Measurements from ENCODE around the gene CST3. TPM values are rescaled to one million over a fixed set of nuclear protein-coding genes. Genes with fewer than 3 reads are reported as not detected.

Gene CST3
- total and polyA plus RNA-seq, 2 of the 8 experiments (the other 6 are each of a cell fraction or from before 2014, with no cell fraction given) = 53.2 to 184 TPM

GRCh38 chr20:23658336-23658735 is 20.6 kb upstream of the CST3 start:
- H3K79me1 ChIP-seq (ENCODE audit: low read depth, low read length) = no peaks in the 10 kb centered on the region
- H3K23me2 ChIP-seq (ENCODE audit: low read depth, low read length) = peaks cover 5% of the 10 kb centered on the region
- no peak overlapping the region for H3K14ac ChIP-seq (ENCODE audit: insufficient read length)
- DNase-seq (ENCODE audit: low read depth in 1 of 2, low spot score in 2 of 2) = no peak
- no peaks in the 10 kb centered on the region; a peak in 1 of 7 replicates for H3K27me3 ChIP-seq (replicated peaks in 1 of 4; ENCODE audit: control insufficient read depth in 3 of 4, extremely low read depth in 1 of 4, insufficient read depth in 3 of 4, low read length in 3 of 4)
- 0 out of 2 replicates have a peak overlapping the region, but pooled peaks have one; percentile 40 for H2BK15ac ChIP-seq (ENCODE audit: low read length)
- no peak overlapping the region for H2AFZ ChIP-seq (ENCODE audit: low read length)
- H3K4me2 ChIP-seq (ENCODE audit: insufficient read depth in 1 of 2, low read depth in 2 of 2, low read length in 2 of 2) = no peak overlapping the region
- ChIA-PET CTCF (ENCODE audit: partially characterized antibody) (interaction anchor here (0.7 to 1.9 kb wide), 4 partner anchors 10 to 216 kb away, joined by 3 to 8 read pairs (median 3); no protein-coding TSS in a partner anchor), POLR2A (ENCODE audit: partially characterized antibody) (no interaction called here)
- no peak overlapping the region for H2AK5ac ChIP-seq (ENCODE audit: low read depth, low read length)
- H2BK20ac ChIP-seq (ENCODE audit: low read length) = no peak overlapping the region
- H3K18ac ChIP-seq (ENCODE audit: extremely low read depth, low read length) = no peak overlapping the region
- H4K8ac ChIP-seq (ENCODE audit: extremely low read depth, insufficient read depth, low read length) = no peak overlapping the region
- H3K23ac ChIP-seq (ENCODE audit: insufficient read length) = no peak overlapping the region
- no peak overlapping the region for H2BK5ac ChIP-seq (ENCODE audit: low read depth, low read length)
- no peaks in the 10 kb centered on the region for H3K36me3 ChIP-seq (ENCODE audit: control insufficient read depth in 2 of 4, insufficient read depth in 4 of 4, low read length in 3 of 4)
- H3K79me2 ChIP-seq (ENCODE audit: control insufficient read depth in 1 of 2, insufficient read depth in 2 of 2, low read length in 2 of 2) = no peaks in the 10 kb centered on the region
- H3K4me3 ChIP-seq (ENCODE audit: extremely low read depth in 1 of 4, insufficient read depth in 2 of 4, low read depth in 3 of 4, low read length in 4 of 4) = no peak overlapping the region
- H3K27ac ChIP-seq (ENCODE audit: low read depth, low read length) = no peak overlapping the region
- H3K9me3 ChIP-seq (ENCODE audit: insufficient read depth in 2 of 2, low read depth in 1 of 2, low read length in 1 of 2) = no peaks in the 10 kb centered on the region
- no peak overlapping the region; a peak in 1 of 7 replicates for H3K9ac ChIP-seq (replicated peaks in 1 of 4; ENCODE audit: extremely low read depth in 1 of 4, low read depth in 3 of 4, low read length in 3 of 4)
- H2BK120ac ChIP-seq (replicated peaks; ENCODE audit: low read depth, low read length) = no peak overlapping the region
- no peak overlapping the region for H3K56ac ChIP-seq (replicated peaks; ENCODE audit: insufficient read length, low read depth, low read length)
- no peak overlapping the region for H4K5ac ChIP-seq (ENCODE audit: insufficient read length, low read depth, low read length)
- H3K4me1 ChIP-seq (replicated peaks in 1 of 4; ENCODE audit: control insufficient read depth in 3 of 4, insufficient read depth in 4 of 4, low read length in 3 of 4) = peaks cover 0 to 5% (median 0%) of the 10 kb centered on the region in 4 experiments; a peak in 2 of 7 replicates
- no peak for TF ChIP-seq CBX8 (IDR thresholded peaks at IDR 0.05; ENCODE audit: borderline replicate concordance, low read depth, low read length)
- no peak for TF ChIP-seq ATF3 (IDR thresholded peaks at IDR 0.05; ENCODE audit: insufficient read depth, low read depth, low read length)
- TF ChIP-seq RAD21 (IDR thresholded peaks at IDR 0.05 in 1 of 2, conservative IDR thresholded peaks at IDR 0.05 in 1 of 2; ENCODE audit: low read depth in 2 of 2, low read length in 2 of 2) = no peak
- no peak for TF ChIP-seq CHD1 (IDR thresholded peaks at IDR 0.05; ENCODE audit: low read depth, low read length)
- no peak for TF ChIP-seq RBBP5 (IDR thresholded peaks at IDR 0.05; ENCODE audit: borderline replicate concordance, low read depth, low read length)
- no peak for TF ChIP-seq TBP (IDR thresholded peaks at IDR 0.05; ENCODE audit: low read depth, low read length)
- H4K91ac ChIP-seq (replicated peaks; ENCODE audit: insufficient read length, low read length) = no peak overlapping the region
- 72% methylated on average over 2 of the region's 2 CpGs; no CpG with 5 or more reads in 1 of the 2 experiments for WGBS, 2 experiments (ENCODE audit: extremely low coverage in 1 of 2, insufficient coverage in 1 of 2, insufficient read length in 1 of 2, insufficient replicate concordance in 2 of 2, low coverage in 1 of 2, low lambda C conversion rate in 2 of 2, missing lambda C conversion rate in 1 of 2)
- no peak overlapping the region for H3K4ac ChIP-seq (replicated peaks; ENCODE audit: insufficient read length, low read depth, low read length)
- H4K20me1 ChIP-seq (replicated peaks in 1 of 2; ENCODE audit: control insufficient read depth in 1 of 2, insufficient read depth in 2 of 2, low read length in 2 of 2) = peaks cover 0 to 3% of the 10 kb centered on the region in 2 experiments
- FAIRE-seq = no peak
- H2BK12ac ChIP-seq (ENCODE audit: low read depth, low read length) = no peak overlapping the region

All from H1 (cell line).